ENCODE data around the gene BCL2L14.
"Not testable (repeated sequence)": the region's sequence is repeated elsewhere in the genome, so short reads cannot be mapped to it uniquely, and the experiment has no call there.

The BCL2L14 gene

DNA sequence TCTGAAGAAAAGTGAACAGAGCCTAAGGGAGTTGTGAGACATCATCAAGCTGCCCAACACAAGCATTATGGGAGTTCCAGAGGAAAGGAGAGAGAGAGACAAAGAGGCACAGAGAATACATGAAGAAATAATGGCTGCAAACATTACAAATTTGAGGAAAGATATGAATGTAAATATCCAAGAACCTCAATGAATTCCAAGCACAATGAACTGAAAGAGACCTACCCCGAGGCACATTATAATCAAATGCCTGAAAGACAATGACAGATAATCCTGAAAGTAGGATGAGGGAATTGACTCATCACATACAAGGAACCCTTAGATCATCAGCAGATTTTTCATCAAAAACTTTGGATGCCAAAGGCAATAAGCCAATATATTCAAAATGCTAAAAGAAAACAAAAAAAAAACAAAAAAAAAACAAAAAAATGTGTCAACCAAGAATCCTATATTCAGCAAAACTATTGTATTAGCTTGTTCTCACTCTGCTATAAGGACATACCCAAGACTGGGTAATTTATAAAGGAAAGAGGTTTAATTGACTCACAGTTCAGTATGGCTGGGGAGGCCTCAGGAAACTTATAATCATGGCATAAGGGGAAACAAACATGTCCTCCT is 37.8 kb downstream of the BCL2L14 start:
- DNase-seq (no peak), ATAC-seq (no peak)

- not testable (repeated sequence) for DNase-seq, ATAC-seq
These were observed 40.3 kb downstream of the BCL2L14 start for GRCh38 chr12:12110923-12111555.

DNA sequence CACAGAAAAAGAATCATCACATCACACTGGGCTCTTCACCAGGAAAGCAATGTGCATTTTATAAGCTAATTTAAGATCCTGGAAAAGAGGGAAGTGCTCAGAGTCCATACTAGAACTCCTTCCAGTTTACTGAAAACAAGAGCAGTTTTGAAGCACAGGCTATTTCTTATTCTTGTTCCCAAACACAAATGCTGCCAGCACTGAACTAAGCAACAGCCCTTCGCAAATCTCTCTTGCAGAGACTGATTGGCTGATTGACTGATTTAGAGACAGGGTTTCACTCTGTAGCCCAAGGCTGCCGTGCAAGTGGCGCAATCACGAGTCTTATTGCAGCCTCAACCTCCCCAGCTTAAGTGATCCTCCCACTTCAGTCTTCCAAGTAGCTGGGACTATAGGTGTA is 44.8 kb downstream of the BCL2L14 start:
- DNase-seq (no peak), ATAC-seq (no peak)

- no peak for DNase-seq
- ATAC-seq, result no peak
These were observed 45.9 kb downstream of the BCL2L14 start for GRCh38 chr12:12116677-12117076.

- DNase-seq (no peak), ATAC-seq (no peak)
These were observed 50.3 kb downstream of the BCL2L14 start for GRCh38 chr12:12121061-12121460.

DNA sequence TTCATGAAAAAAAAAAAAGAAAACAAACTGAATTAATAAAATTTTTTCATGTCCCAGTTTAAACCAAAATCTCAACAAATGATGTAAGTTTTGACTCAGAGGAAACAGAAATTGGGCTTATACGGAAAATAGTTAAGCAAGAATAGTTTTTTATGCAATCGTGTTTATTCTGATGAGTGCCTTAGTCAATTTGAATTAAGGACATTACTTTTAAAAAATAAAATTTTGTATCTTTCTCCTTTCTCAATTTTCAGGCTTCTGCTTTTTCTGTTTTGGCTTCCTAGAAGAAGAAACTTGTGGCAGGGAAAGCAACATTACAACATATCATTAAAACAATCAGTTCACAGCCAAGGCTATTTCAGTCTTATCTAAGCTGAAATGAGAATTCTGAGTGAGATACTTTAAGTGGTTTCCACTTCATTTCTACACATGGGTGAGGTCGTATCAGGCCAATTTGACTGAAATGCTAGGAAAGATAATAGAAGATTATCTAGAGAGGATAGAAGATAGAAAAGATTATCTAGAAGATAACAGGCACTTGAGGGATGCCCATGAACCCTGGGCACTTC is 52.4 kb downstream of the BCL2L14 start:
- DNase-seq (no peak), ATAC-seq (no peak)

DNA sequence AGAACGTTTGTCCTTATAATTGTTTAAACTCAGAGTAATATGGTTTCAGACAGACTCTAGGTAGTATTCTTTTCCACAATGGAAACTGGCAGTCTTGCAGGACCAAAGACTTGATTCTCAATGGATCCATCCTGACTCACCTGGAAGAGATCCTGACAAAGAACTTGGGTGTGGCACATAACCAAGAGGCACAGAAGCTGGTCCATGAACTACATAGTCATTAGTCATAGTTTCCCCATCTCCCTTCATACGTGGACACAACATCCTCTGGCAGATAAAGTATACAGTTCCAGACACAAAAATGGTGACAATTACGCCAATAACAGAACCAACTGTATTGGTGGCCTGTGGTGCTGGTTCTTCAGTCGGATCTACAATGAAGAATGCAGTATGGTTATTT is 55.8 kb downstream of the BCL2L14 start:
- ATAC-seq (no peak), DNase-seq (no peak)

- ATAC-seq, result no peak
- no peak for DNase-seq
These were observed 56.6 kb downstream of the BCL2L14 start for GRCh38 chr12:12127304-12127703.

DNA sequence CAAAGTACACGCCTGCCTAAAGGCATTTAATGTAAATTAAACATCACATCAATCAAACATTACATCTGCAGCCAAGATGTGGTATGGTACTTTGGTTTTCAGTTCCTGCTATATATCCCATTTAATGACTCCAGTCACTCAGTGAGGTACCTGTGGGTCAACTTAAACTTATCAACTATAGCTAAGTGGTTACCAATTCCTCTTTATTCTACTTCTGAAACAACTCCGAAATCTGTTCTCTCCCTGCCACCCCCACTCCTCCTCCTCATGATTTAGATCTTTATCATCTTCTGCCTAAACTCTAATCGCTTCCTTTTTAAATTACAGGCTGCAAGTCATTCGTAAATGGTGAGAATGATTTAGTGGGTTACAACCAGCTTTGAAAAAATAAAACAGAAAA is 57.9 kb downstream of the BCL2L14 start:
- DNase-seq (no peak), ATAC-seq (no peak)

DNA sequence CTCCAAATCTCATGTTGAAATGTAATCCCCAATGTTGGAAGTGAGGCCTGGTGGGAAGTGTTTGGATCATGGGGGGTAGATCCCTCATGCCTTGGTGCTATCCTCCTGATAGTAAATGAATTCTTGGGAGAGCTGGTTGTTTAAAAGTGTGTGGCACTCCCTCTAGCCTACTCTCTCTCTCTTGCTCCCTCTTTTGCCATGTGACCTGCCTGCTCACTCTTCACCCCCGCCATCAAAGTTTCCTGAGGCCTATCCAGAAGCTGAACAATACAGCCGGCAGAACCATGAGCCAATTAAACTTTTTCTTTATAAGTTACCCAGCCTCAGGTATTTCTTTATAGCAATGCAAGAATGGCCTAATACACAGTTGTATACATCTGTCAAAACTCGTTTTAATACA is 62.5 kb downstream of the BCL2L14 start:
- DNase-seq, result no peak
- no peak for ATAC-seq

- DNase-seq (no peak), ATAC-seq (no peak)
These were observed 63.0 kb downstream of the BCL2L14 start for GRCh38 chr12:12133785-12134184.

DNA sequence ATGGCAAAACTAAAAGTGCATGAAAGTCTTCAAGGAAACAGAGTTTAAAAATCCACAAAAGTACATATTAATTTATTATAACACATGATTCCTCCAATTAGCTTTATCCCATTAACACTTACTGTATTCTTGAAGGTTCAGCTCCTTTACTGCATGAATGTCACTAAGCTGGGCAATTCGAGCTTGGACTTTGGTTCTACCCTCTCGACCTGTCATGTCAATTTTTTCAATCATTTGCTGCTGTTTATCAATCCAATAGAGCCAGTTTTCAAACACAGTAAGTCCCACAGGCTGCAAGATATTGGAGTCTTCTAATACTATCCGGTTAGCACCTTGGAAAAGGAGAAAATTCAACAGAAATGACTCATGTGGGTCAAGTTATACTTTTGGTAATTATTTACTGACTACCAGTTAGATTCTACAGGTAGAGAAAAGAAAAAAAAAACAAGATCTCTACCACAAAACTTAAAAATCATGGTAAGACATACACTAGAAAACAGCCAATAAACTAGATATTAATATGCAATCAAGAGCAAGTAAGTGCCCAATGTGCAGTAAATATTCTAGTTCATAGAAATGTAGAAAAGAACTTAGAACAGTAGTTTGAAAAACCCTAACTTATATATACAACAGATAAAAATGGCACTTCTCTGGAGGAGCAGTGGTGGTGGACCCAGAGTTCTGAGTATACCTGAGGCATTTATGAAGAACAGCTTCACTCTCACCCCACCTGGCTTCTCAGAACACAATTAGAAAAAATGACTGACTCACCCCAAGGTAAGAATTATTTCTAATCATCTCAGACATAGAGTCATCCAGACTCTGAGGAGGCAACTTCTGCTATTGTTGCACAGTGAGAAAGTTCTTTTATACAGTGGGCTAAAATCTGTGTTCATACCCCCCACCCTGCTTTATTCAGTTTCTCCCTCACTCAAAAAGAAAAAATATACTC is 67.7 kb downstream of the BCL2L14 start:
- DNase-seq (no peak), ATAC-seq (no peak)

DNA sequence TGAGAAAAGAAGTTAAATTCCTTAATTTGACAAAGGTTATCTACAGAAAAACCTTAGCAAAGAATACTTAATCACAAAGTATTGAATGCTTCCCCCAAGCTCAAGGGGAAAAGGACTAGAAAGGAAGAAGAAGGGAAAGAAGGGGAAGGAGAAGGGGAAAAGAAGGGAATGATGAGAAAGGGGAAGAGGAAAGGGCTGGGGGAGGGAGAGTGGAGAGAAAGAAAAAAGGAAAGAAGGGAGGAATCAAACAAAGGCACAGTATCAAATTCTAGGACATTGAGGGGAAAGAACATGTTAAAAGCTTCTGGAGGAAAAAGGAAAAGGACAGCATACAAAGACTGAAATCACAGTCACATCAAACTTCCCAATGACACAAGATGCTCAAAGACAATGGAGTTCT is 70.3 kb downstream of the BCL2L14 start:
- ATAC-seq (no peak), DNase-seq (no peak)

DNA sequence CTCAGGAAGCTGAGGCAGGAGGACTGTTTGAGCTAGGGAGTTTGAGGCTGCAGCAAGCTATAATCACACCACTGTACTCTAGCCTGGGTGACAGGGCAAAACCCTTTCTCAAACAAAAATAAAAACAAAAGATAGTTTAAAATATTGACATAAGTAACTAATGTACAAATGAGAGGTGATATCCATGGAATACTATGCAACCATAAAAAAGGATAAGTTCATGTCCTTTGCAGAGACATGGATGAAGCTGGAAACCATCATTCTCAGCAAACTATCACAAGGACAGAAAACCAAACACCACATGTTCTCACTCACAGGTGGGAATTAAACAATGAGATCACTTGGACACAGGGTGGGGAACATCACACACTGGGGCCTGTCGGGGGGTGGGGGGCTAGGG is 73.8 kb downstream of the BCL2L14 start:
- ATAC-seq, DNase-seq: not testable (repeated sequence)

DNA sequence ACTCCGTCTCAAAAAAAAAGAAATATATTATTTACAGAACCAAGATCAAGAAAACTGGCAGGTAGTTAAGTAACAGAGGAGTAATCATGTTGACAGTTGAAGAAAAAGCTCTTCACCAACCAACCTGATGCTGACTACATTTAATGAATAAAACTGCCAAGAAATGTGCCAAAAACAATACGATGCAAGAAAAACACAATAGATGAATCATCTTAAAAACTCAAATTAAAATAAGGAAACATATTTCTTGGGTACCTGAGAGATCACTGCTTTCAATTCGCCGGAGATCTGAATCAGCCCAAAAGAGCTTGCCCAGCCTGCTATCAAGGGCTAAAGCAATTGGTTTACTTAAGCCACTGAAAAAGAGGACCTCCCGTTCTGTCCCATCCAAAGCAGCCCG is 76.4 kb downstream of the BCL2L14 start:
- ATAC-seq (no peak), DNase-seq (no peak)
